ENCODE data around the gene CASS4.

DNA sequence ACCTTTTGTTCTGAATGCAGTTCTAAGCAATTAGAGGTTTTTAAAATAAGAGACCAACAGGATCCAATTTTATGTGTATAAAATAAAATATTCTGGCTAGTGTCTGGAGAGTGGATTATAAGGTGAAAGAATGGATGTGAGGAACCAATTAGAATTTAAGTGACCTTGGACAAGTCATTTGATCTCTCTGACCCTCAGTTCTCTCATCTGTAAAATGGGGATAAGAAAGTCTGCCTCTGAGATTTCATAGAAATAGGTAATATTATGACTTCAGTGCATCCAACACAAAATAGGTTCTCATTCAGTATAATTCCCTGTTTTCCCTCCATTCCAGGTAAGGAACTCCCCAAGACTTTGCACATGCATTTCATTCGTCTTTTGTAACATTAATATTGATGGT is 18.9 kb downstream of the CASS4 start:
- TF ChIP-seq, protein P1, sequence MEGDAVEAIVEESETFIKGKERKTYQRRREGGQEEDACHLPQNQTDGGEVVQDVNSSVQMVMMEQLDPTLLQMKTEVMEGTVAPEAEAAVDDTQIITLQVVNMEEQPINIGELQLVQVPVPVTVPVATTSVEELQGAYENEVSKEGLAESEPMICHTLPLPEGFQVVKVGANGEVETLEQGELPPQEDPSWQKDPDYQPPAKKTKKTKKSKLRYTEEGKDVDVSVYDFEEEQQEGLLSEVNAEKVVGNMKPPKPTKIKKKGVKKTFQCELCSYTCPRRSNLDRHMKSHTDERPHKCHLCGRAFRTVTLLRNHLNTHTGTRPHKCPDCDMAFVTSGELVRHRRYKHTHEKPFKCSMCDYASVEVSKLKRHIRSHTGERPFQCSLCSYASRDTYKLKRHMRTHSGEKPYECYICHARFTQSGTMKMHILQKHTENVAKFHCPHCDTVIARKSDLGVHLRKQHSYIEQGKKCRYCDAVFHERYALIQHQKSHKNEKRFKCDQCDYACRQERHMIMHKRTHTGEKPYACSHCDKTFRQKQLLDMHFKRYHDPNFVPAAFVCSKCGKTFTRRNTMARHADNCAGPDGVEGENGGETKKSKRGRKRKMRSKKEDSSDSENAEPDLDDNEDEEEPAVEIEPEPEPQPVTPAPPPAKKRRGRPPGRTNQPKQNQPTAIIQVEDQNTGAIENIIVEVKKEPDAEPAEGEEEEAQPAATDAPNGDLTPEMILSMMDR (IDR thresholded peaks at IDR 0.05): no peak
- no peak for TF ChIP-seq POLR2A (IDR thresholded peaks at IDR 0.05)
